ENCODE data around the gene MTHFD1L. TPM values are rescaled to one million over a fixed set of nuclear protein-coding genes. Genes with fewer than 3 reads are reported as not detected.

The MTHFD1L gene
- total RNA-seq, 4 donors from 2014 or later, result 4.1 to 19.9 (median 16.6) TPM

- no peak overlapping the region for H3K4me3 ChIP-seq
- H3K36me3 ChIP-seq, result no peaks in the 10 kb centered on the region
- intact Hi-C loops (cut with DNase I; ENCODE audit: low total_unique reads), result no loop called here
- no peak for DNase-seq
- H3K4me1 ChIP-seq, result no peaks in the 10 kb centered on the region
- no peaks in the 10 kb centered on the region for H3K27me3 ChIP-seq
- H3K27ac ChIP-seq, result no peak overlapping the region
- no peak for TF ChIP-seq POLR2A (IDR thresholded peaks at IDR 0.05)
- TF ChIP-seq CTCF (IDR thresholded peaks at IDR 0.05), result no peak
- H3K9me3 ChIP-seq, result no peaks in the 10 kb centered on the region
Measured at GRCh38 chr6:151143806-151144205, 278.3 kb downstream of the MTHFD1L start.

GRCh38 chr6:151147118-151147832, 281.8 kb downstream of the MTHFD1L start:
- Histone ChIP-seq H3K27me3 (no peaks in the 10 kb centered on the region), H3K36me3 (no peaks in the 10 kb centered on the region), H3K4me3 (no peak overlapping the region), H3K27ac (no peak overlapping the region), H3K4me1 (no peaks in the 10 kb centered on the region), H3K9me3 (no peaks in the 10 kb centered on the region)
- DNase-seq, result no peak
- intact Hi-C loops (cut with DNase I; ENCODE audit: low total_unique reads), result no loop called here
- TF ChIP-seq POLR2A (IDR thresholded peaks at IDR 0.05) (no peak), CTCF (IDR thresholded peaks at IDR 0.05) (no peak)

- H3K36me3 ChIP-seq, result no peaks in the 10 kb centered on the region
- no peak overlapping the region for H3K27ac ChIP-seq
- TF ChIP-seq CTCF (IDR thresholded peaks at IDR 0.05), result no peak
- TF ChIP-seq POLR2A (IDR thresholded peaks at IDR 0.05), result no peak
- DNase-seq, result no peak
- H3K9me3 ChIP-seq, result no peaks in the 10 kb centered on the region
- intact Hi-C loops (cut with DNase I; ENCODE audit: low total_unique reads), result no loop called here
- H3K4me3 ChIP-seq, result no peak overlapping the region
- no peaks in the 10 kb centered on the region for H3K4me1 ChIP-seq
- no peaks in the 10 kb centered on the region for H3K27me3 ChIP-seq
Measured at GRCh38 chr6:151148111-151148510, 282.6 kb downstream of the MTHFD1L start.

- intact Hi-C loops (cut with DNase I; ENCODE audit: low total_unique reads), result no loop called here
- Histone ChIP-seq H3K36me3 (no peaks in the 10 kb centered on the region), H3K27me3 (no peaks in the 10 kb centered on the region), H3K4me3 (no peak overlapping the region), H3K27ac (no peak overlapping the region), H3K4me1 (no peaks in the 10 kb centered on the region), H3K9me3 (no peaks in the 10 kb centered on the region)
- no peak for DNase-seq
- TF ChIP-seq POLR2A (IDR thresholded peaks at IDR 0.05), result no peak
Measured at GRCh38 chr6:151149793-151150192, 284.3 kb downstream of the MTHFD1L start.

Small RNAs within 50 kb of the gene (small RNA-seq; reads per million reads assigned to genes)
- gene RNU6-302P, result not detected
